ENCODE measurements around the gene AUTS2. TPM values are rescaled to one million over a fixed set of nuclear protein-coding genes. Genes with fewer than 3 reads are reported as not detected.

Gene AUTS2
- total RNA-seq, 6 donors from 2014 or later = 38.9 to 151 (median 55.8) TPM

- 83 to 94% methylated on average over 4 of the region's 4 CpGs for WGBS, 2 donors
- DNase-seq = no peak
These were observed 124.6 kb downstream of the AUTS2 start for GRCh38 chr7:69722843-69723242.

DNA sequence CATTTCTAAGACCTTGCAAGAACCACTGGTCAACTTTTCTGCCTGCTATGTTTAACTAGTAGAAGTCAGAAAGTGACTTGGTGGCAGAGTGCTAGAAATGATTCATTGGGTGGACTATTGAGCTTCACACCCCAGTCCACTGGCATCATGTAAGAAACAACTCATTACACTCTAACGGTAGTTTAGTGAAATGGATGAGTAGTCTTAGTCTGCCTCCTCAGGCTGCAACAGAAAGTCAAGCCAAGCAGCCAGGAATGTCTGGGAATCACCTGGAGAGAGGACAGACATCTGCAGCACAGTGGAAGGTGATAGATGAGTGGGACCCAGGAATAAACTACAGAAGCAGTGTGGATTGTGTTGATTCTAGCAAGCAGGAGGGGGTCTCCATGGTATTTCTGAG, 125.4 kb downstream of the AUTS2 start:
- no peak for ATAC-seq (ENCODE audit: low FRiP score in 2 of 2)
- no peaks in the 10 kb centered on the region for H3K9me3 ChIP-seq
- no peak overlapping the region for H3K4me3 ChIP-seq
- no peak for DNase-seq
- H3K27me3 ChIP-seq = peaks cover 0 to 4% (median 0%) of the 10 kb centered on the region in 4 donors
- no peak for TF ChIP-seq POLR2A (IDR thresholded peaks at IDR 0.05)
- TF ChIP-seq, protein P1, sequence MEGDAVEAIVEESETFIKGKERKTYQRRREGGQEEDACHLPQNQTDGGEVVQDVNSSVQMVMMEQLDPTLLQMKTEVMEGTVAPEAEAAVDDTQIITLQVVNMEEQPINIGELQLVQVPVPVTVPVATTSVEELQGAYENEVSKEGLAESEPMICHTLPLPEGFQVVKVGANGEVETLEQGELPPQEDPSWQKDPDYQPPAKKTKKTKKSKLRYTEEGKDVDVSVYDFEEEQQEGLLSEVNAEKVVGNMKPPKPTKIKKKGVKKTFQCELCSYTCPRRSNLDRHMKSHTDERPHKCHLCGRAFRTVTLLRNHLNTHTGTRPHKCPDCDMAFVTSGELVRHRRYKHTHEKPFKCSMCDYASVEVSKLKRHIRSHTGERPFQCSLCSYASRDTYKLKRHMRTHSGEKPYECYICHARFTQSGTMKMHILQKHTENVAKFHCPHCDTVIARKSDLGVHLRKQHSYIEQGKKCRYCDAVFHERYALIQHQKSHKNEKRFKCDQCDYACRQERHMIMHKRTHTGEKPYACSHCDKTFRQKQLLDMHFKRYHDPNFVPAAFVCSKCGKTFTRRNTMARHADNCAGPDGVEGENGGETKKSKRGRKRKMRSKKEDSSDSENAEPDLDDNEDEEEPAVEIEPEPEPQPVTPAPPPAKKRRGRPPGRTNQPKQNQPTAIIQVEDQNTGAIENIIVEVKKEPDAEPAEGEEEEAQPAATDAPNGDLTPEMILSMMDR (IDR thresholded peaks at IDR 0.05) = no peak
- TF ChIP-seq EP300 (IDR thresholded peaks at IDR 0.05) = no peak
- TF ChIP-seq POLR2AphosphoS5 (IDR thresholded peaks at IDR 0.05) = no peak
- H3K36me3 ChIP-seq = no peaks in the 10 kb centered on the region
- no peak overlapping the region for H3K27ac ChIP-seq
- WGBS, 2 donors = 83 to 87% methylated on average over 1 of the region's 1 CpG
- no peaks in the 10 kb centered on the region for H3K4me1 ChIP-seq

More at GRCh38 chr7:69722843-69723242, 124.6 kb downstream of the AUTS2 start:
- no peaks in the 10 kb centered on the region for H3K4me1 ChIP-seq
- H3K4me3 ChIP-seq = no peak overlapping the region
- no peak overlapping the region for H3K27ac ChIP-seq
- no peak for TF ChIP-seq POLR2AphosphoS5 (IDR thresholded peaks at IDR 0.05)
- TF ChIP-seq, protein P1 (IDR thresholded peaks at IDR 0.05) = no peak
- H3K27me3 ChIP-seq = peaks cover 0 to 4% (median 0%) of the 10 kb centered on the region in 4 donors
- no peaks in the 10 kb centered on the region for H3K36me3 ChIP-seq
- H3K9me3 ChIP-seq = no peaks in the 10 kb centered on the region
- ATAC-seq (ENCODE audit: low FRiP score in 2 of 2) = peak in 1 of 2 donors; percentile 39

DNA sequence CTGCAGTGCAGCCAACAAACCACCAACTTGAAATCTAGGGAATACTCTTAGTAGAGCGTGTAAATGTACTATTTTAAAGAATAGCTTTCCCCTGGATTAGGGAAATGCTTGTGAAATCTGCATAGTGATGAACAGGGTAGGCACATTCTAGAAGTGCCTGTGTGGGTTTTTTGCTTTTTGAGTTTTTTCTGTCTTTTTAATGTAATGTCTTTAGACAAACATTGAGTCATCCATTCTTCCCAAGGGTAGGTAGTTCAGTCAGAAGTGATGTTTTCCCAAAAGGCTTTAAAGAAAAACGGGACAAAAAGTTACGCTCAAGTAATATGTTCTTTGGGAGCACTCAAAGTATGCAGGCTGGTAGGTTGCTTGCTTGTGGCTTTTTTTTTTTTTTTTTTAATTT, 130.0 kb downstream of the AUTS2 start:
- TF ChIP-seq, protein P1 (IDR thresholded peaks at IDR 0.05) = no peak
- TF ChIP-seq EP300 (IDR thresholded peaks at IDR 0.05) (no peak), POLR2A (IDR thresholded peaks at IDR 0.05) (no peak)
- Histone ChIP-seq H3K27ac (no peak overlapping the region), H3K27me3 (no peaks in the 10 kb centered on the region), H3K4me3 (no peak overlapping the region), H3K4me1 (no peaks in the 10 kb centered on the region), H3K36me3 (no peaks in the 10 kb centered on the region), H3K9me3 (no peaks in the 10 kb centered on the region)
- ATAC-seq (ENCODE audit: low FRiP score in 2 of 2) (peak in 1 of 2 donors; percentile 56), DNase-seq (no peak)
- 80 to 85% methylated on average over 3 of the region's 3 CpGs for WGBS, 2 donors

DNA sequence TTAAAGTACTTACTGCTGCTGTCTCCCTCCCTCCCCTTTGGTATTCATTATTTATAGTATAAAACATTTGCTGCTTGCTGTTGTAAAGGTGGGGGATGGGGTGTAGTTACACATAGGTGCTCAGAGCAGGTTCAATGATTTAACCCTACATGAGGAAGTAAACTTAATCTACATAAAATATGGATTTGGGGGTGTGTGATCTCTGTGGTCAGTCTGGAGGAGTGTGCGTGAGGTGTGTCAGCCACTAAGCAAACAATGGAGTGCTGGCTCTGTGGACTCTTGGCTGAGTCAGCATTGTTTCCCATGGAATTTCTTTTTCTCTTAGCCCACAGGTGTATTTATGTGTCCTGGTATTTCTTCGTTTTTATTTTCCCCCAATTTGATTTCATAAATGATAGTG, 133.9 kb downstream of the AUTS2 start:
- 64 to 77% methylated on average over 2 of the region's 2 CpGs for WGBS, 2 donors
- no peaks in the 10 kb centered on the region for H3K9me3 ChIP-seq

DNA sequence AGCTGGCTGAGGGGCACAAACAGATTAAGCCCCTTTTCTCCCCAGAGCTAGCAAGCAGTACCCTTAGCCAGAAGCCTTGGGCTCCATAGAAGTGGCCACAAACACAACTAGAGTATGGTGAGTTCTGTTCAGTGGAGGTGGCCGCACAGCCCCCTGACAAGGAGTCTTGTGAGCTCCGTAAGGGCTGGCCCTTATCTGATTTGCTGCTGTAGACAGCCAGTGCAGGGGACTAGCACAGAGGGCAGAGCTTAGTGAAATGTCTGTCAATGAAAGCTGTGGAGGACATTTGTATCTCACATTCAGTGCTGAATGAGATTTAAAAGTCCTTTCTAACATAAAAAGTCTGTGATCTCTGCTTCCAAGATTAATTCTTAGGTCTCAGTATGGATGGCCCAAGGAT, 137.3 kb downstream of the AUTS2 start:
- Histone ChIP-seq H3K9me3 (no peaks in the 10 kb centered on the region), H3K4me3 (no peak overlapping the region), H3K27ac (no peak overlapping the region), H3K4me1 (peaks cover 5 to 10% (median 8%) of the 10 kb centered on the region in 4 donors), H3K27me3 (no peaks in the 10 kb centered on the region), H3K36me3 (no peaks in the 10 kb centered on the region)
- 96 to 100% methylated on average over 2 of the region's 2 CpGs for WGBS, 2 donors
- DNase-seq (no peak), ATAC-seq (ENCODE audit: low FRiP score in 2 of 2) (no peak)
- TF ChIP-seq POLR2A (IDR thresholded peaks at IDR 0.05) (no peak), POLR2AphosphoS5 (IDR thresholded peaks at IDR 0.05) (no peak), EP300 (IDR thresholded peaks at IDR 0.05) (no peak)
- TF ChIP-seq, protein P1 (IDR thresholded peaks at IDR 0.05) = no peak

More for the DNA sequence above, 133.9 kb downstream of the AUTS2 start:
- TF ChIP-seq, protein P1 (IDR thresholded peaks at IDR 0.05) = no peak
- TF ChIP-seq EP300 (IDR thresholded peaks at IDR 0.05) (no peak), POLR2A (IDR thresholded peaks at IDR 0.05) (no peak), POLR2AphosphoS5 (IDR thresholded peaks at IDR 0.05) (no peak)
- Histone ChIP-seq H3K36me3 (no peaks in the 10 kb centered on the region), H3K27ac (no peak overlapping the region), H3K27me3 (no peaks in the 10 kb centered on the region), H3K4me1 (no peaks in the 10 kb centered on the region), H3K4me3 (no peak overlapping the region)
- peak in 1 of 2 donors; percentile 47 for DNase-seq
- peak in 1 of 2 donors; percentile 57 for ATAC-seq (ENCODE audit: low FRiP score in 2 of 2)
